DND-41 (cell line): Measurements from ENCODE around the gene CLDN9.

ENCODE experiments used
- ATAC-seq: fragments of 200-7000 bp; cut with Tn5 transposase; 3 replicates; pipeline ENCODE4 v1.9.1; 2021; ENCODE audit warnings: low read depth; ENCODE audit not compliant: insufficient read depth
- DNase-seq: peaks from one replicate; pipeline ENCODE4 v3.0.0-alpha.2; 2020
- H2AFZ ChIP-seq: 2 replicates; pipeline ENCODE4 v1.6.0; 2012; ENCODE audit warnings: low read depth, low read length
- H3K27ac ChIP-seq: 2 replicates; pipeline ENCODE4 v1.5.1; 2012; ENCODE audit warnings: low read length, inconsistent platforms
- H3K27me3 ChIP-seq: fragments of 200-600 bp; sonication (generic); 2 replicates; pipeline ENCODE4 v1.6.0; 2012; ENCODE audit warnings: low read length, mild to moderate bottlenecking, inconsistent platforms; ENCODE audit not compliant: insufficient read depth, poor library complexity
- H3K36me3 ChIP-seq: 2 replicates; pipeline ENCODE4 v1.5.1; 2012; ENCODE audit warnings: low read length, inconsistent platforms; ENCODE audit not compliant: insufficient read depth
- H3K4me1 ChIP-seq: 2 replicates; pipeline ENCODE4 v1.5.1; 2012; ENCODE audit warnings: mild to moderate bottlenecking, low read length; ENCODE audit not compliant: insufficient read depth
- H3K4me2 ChIP-seq: 2 replicates; pipeline ENCODE4 v1.6.0; 2012; ENCODE audit warnings: mild to moderate bottlenecking, moderate library complexity, low read length, inconsistent platforms; ENCODE audit not compliant: insufficient read depth
- H3K4me3 ChIP-seq, 2 experiments: fragments of 200-600 bp in 1 of 2; shearing (Covaris generic) in 1 of 2; 2 replicates each; pipeline ENCODE4 v1.5.1; 2012 to 2016; ENCODE audit warnings: inconsistent platforms in 2 of 2, low read length in 2 of 2, mild to moderate bottlenecking in 2 of 2, low read depth in 1 of 2, moderate library complexity in 1 of 2
- H3K79me2 ChIP-seq: 2 replicates; pipeline ENCODE4 v1.6.0; 2012; ENCODE audit warnings: low read length, inconsistent platforms; ENCODE audit not compliant: insufficient read depth
- H3K9ac ChIP-seq: 2 replicates; pipeline ENCODE4 v1.6.0; 2012; ENCODE audit warnings: low read depth, mild to moderate bottlenecking, inconsistent platforms, low read length, moderate library complexity
- H3K9me3 ChIP-seq: 2 replicates; pipeline ENCODE4 v1.5.1; 2012; ENCODE audit warnings: low read length, moderate library complexity, mild to moderate bottlenecking, inconsistent platforms; ENCODE audit not compliant: insufficient read depth, severe bottlenecking
- H4K20me1 ChIP-seq: 2 replicates; pipeline ENCODE4 v1.6.0; 2012; ENCODE audit warnings: low read length; ENCODE audit not compliant: insufficient read depth
- EZH2 ChIP-seq: IDR thresholded peaks from 3 replicates; pipeline ENCODE4 v1.6.1; 2012; ENCODE audit warnings: borderline replicate concordance, low read depth, mild to moderate bottlenecking, moderate library complexity, low read length, inconsistent platforms; ENCODE audit not compliant: severe bottlenecking
- TF ChIP-seq, protein P1 (sequence below): IDR thresholded peaks from 2 replicates; pipeline ENCODE4 v1.5.1; 2012; ENCODE audit warnings: borderline replicate concordance, low read length, moderate library complexity, mild to moderate bottlenecking; ENCODE audit not compliant: poor library complexity, severe bottlenecking; ENCODE audit errors: extremely low read depth

The CLDN9 gene

DNA sequence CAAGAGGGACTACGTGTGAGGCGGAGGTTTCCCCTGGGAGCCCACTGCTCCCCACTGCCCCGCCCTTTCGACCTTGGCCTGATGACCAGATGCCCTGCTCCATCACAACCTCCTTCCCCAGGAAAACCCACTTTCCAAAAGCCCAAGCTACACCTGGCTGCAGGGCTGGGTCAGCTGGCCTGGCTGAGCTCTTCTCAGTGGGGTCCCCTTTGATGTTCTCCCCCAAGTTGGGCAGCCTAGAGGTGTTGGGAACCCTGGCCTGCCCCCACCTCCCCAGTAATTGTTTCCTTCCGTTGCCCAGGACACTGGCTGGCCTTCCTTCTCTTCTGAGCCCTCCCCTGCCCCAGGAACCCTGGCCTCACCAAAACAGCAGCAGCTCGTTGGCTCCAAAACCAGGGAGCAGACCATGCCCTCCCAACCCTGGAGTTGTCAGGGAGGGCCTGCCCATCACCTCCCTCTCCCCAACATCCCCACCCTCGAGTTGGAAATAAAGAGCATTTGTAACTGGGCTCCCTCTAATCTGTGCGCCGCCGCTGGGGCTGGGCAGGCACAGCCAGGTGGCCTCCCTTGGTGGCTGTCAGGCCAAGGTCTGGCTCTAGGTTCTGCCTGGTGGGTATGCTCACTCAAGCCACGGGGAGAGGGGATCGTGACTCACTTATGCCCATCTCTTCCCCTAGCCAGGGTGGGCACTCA lies 1.4 kb downstream of the CLDN9 start:
- ATAC-seq (no peak), DNase-seq (no peak)
- H3K27ac ChIP-seq: no peak overlapping the region
- H3K9me3 ChIP-seq: no peaks in the 10 kb centered on the region
- H3K36me3 ChIP-seq: no peaks in the 10 kb centered on the region
- H3K4me2 ChIP-seq: no peak overlapping the region
- TF ChIP-seq EZH2: no peak
- TF ChIP-seq, protein P1, sequence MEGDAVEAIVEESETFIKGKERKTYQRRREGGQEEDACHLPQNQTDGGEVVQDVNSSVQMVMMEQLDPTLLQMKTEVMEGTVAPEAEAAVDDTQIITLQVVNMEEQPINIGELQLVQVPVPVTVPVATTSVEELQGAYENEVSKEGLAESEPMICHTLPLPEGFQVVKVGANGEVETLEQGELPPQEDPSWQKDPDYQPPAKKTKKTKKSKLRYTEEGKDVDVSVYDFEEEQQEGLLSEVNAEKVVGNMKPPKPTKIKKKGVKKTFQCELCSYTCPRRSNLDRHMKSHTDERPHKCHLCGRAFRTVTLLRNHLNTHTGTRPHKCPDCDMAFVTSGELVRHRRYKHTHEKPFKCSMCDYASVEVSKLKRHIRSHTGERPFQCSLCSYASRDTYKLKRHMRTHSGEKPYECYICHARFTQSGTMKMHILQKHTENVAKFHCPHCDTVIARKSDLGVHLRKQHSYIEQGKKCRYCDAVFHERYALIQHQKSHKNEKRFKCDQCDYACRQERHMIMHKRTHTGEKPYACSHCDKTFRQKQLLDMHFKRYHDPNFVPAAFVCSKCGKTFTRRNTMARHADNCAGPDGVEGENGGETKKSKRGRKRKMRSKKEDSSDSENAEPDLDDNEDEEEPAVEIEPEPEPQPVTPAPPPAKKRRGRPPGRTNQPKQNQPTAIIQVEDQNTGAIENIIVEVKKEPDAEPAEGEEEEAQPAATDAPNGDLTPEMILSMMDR: no peak
- H2AFZ ChIP-seq: no peak overlapping the region
- no peaks in the 10 kb centered on the region for H3K79me2 ChIP-seq
- H4K20me1 ChIP-seq: no peaks in the 10 kb centered on the region; the same call in 1 of the 2 replicates
- H3K4me1 ChIP-seq: peaks cover 2% of the 10 kb centered on the region; the same call in 1 of the 2 replicates
- H3K27me3 ChIP-seq: no peaks in the 10 kb centered on the region
- H3K4me3 ChIP-seq: no peak overlapping the region
- no peak overlapping the region for H3K9ac ChIP-seq

DNA sequence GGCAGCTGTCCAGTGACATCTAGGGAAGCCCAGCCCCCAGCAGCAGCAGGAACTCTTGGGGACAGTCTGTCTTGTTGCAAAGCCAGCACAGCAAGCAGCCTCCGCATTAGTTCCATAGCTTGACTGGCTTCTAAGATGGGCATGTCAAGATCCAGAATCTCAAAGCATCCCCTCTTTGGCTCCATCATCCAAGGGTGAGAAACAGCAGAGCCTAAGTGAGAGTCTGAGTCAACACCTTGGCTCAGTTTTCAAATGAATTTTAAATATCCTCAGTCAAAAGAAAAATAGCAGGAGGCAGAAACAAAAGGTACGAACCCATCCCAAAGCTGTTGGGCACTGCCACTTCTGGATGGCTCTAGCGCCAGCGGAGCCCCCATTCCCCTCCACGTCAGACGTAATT lies 2.2 kb downstream of the CLDN9 start:
- Histone ChIP-seq H3K4me2 (no peak overlapping the region), H2AFZ (no peak overlapping the region), H3K36me3 (no peaks in the 10 kb centered on the region), H3K4me1 (peaks cover 6% of the 10 kb centered on the region), H3K9ac (no peak overlapping the region), H3K27me3 (no peaks in the 10 kb centered on the region), H3K9me3 (no peaks in the 10 kb centered on the region), H3K27ac (no peak overlapping the region), H3K79me2 (no peaks in the 10 kb centered on the region), H3K4me3 (no peak overlapping the region), H4K20me1 (no peaks in the 10 kb centered on the region; the same call in 1 of the 2 replicates)
- no peak for ATAC-seq
- no peak for TF ChIP-seq EZH2
- DNase-seq: no peak

DNA sequence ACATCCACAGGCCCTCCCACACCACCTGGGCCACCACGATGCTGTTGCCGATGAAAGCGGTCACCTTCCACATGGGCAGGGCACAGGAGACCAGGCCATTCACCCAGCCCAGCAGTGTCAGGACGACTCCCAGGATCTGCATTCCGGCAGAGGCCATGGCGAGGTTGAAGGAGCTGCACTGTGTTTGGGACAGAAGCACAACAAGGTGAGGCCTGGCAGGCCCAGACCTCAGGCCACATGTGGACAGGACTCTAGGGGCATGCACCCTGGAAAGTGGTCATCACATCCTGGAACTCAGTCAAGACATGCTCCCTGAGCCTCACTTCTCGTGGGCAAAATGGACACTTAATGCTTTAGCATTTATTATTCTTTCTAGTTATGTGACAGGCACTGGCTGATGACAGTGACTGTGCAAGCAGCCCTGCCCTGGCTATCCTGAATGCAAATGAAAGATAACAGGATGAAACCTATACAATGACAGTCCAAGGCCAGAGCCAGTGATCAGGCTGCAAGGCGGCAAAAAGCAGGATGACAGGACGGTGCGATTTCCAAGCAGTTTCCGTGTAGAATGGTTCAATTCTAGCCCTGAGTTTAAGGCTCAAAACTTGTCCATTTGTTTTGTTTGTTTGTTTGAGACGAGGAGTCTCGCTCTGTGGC lies 3.3 kb downstream of the CLDN9 start:
- TF ChIP-seq, protein P1: no peak
- no peak for TF ChIP-seq EZH2
- no peak overlapping the region for H3K27ac ChIP-seq
- H3K36me3 ChIP-seq: no peaks in the 10 kb centered on the region
- H3K4me3 ChIP-seq: no peak overlapping the region
- no peak overlapping the region for H3K9ac ChIP-seq
- no peaks in the 10 kb centered on the region; the same call in 1 of the 2 replicates for H3K79me2 ChIP-seq
- no peak for DNase-seq
- H4K20me1 ChIP-seq: no peaks in the 10 kb centered on the region; the same call in 1 of the 2 replicates
- no peak overlapping the region for H2AFZ ChIP-seq
- ATAC-seq: no peak
- H3K27me3 ChIP-seq: no peaks in the 10 kb centered on the region
- peaks cover 16% of the 10 kb centered on the region for H3K4me1 ChIP-seq
- H3K4me2 ChIP-seq: no peak overlapping the region
- no peaks in the 10 kb centered on the region for H3K9me3 ChIP-seq

DNA sequence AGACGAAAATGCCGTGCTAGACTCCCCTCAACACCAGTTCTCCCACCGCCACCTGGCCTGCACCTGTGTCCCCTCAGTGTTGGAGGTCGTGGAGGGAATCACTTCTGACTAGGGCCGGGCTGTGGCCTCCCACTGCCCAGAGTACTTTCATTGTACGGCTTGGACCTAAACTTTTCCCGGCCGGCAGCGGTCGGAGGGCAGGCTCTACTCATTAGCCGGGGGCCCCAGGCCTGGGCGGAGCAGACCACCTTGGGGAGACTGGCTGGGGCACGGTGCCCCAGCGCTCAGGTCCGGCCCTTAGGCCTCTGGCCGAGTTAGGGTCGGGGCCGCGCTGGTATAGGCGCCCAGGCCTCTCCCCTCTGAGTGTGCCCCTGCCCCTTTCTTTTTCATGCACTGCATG lies 4.6 kb downstream of the CLDN9 start:
- TF ChIP-seq, protein P1: no peak
- TF ChIP-seq EZH2: no peak
- Histone ChIP-seq H2AFZ (no peak overlapping the region), H4K20me1 (peaks cover 7% of the 10 kb centered on the region; the same call in 1 of the 2 replicates), H3K9me3 (no peaks in the 10 kb centered on the region), H3K27me3 (no peaks in the 10 kb centered on the region), H3K4me2 (no peak overlapping the region), H3K27ac (no peak overlapping the region), H3K4me3 (no peak overlapping the region), H3K79me2 (no peaks in the 10 kb centered on the region; the same call in 1 of the 2 replicates), H3K9ac (no peak overlapping the region), H3K4me1 (peaks cover 30% of the 10 kb centered on the region), H3K36me3 (no peaks in the 10 kb centered on the region)
- DNase-seq (no peak), ATAC-seq (no peak)
